ENCODE results near the gene ADAMTS17.

Gene ADAMTS17

DNA sequence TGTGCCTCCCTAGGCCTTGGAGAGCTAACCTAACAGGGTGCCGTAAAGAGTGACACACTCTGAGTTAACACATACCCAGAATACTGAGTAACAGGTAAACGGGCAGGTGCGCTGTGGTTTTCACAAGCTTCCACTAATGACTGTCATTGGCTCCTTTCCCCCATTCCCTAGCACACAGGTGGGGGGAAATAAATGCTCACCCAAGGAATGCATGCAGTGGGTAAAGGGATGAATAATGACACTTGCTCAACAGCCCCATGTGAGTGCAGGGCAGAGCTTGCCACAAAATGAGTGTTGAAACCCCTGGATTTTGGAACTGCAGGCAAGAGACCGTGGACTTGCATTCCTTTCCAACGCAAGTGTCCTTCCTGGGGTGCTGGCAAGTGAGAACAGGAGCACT is 57.6 kb downstream of the ADAMTS17 start:
- DNase-seq: no peak
- TF ChIP-seq POLR2A (IDR thresholded peaks at IDR 0.05; ENCODE audit: low read length) (no peak), GATA1 (IDR thresholded peaks at IDR 0.05; ENCODE audit: low read depth, low read length) (no peak)

DNA sequence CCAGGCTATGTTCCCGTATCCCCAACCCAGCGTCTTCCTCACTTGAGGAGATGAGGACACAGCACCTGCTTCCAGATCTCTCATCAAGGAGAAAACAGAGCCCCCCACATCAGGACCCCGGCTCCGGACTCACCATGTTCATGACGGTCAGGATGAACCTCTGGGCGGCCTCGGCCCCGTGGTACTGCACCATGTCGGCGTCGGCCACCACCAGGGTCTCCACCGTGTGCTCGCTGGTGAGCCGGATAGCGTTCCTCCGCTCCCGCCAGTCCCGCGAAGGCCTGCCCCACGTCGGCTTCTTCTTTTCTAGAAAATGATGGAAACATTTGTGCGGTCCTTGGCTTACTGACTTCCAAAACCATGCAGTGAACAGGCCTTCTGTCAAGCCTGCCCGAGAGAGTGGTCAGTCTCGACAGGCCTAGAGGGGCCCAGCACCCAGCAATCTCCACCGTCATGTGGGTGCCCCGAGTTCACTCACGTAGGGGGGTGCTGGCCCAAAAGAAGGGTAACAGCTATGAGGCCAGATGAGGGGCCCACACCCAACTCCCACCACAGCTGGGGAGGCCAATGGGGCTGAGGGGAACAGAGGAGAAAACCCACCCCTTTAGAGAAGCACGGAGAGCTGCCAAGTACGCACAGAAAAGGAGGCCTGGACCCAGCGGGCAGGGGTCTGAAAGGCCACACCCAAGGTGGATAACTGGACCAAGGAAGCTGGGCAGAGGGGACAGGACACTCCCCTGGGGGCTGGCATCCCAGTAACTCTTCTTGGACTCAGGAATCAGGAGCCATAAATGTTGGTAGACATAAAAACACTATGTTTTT is 60.5 kb downstream of the ADAMTS17 start:
- no peak for DNase-seq
- TF ChIP-seq POLR2A (IDR thresholded peaks at IDR 0.05; ENCODE audit: low read length): no peak
- no peak for TF ChIP-seq GATA1 (IDR thresholded peaks at IDR 0.05; ENCODE audit: low read depth, low read length)

DNA sequence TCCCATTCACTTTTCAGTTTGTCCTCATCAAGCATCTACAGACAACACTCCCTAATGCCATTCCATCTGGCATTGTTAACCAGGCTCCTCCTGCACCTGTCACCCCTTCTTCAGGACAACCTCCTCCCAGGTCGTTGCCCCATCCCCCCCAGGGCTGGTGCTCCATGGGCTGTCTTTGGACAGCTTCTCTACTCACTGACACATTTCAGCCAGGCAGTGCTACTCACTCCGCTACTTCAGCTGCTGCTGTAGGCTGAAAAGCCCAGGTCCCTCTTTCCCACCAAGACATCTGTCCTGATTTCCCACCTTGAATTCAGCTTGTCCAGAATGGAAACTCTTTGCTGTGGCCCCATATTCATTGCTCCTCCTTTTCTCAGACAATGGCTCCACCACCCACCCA is 61.9 kb downstream of the ADAMTS17 start:
- TF ChIP-seq GATA1 (IDR thresholded peaks at IDR 0.05; ENCODE audit: low read depth, low read length) (no peak), POLR2A (IDR thresholded peaks at IDR 0.05; ENCODE audit: low read length) (no peak)
- no peak for DNase-seq

DNA sequence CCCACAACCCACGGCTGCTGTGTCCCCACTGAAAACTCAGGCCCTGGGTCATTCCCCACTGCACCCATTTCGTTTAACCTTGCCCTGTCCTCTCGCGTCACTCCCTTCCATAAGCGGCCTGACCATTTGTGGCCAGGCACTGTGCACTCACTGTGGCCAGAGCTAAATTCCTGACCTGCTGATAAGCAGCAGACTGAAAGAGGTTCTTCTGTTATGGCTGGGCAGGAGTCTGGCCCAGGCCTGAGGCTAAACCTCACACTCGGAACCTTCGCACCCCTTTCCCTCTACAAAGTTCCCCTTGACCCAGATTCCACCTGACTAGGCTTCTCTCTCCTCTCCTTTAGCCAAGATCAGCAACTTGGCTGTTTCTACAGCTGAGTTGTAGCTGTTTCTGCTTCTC is 62.3 kb downstream of the ADAMTS17 start:
- DNase-seq: no peak
- TF ChIP-seq GATA1 (IDR thresholded peaks at IDR 0.05; ENCODE audit: low read depth, low read length) (no peak), POLR2A (IDR thresholded peaks at IDR 0.05; ENCODE audit: low read length) (no peak)

DNA sequence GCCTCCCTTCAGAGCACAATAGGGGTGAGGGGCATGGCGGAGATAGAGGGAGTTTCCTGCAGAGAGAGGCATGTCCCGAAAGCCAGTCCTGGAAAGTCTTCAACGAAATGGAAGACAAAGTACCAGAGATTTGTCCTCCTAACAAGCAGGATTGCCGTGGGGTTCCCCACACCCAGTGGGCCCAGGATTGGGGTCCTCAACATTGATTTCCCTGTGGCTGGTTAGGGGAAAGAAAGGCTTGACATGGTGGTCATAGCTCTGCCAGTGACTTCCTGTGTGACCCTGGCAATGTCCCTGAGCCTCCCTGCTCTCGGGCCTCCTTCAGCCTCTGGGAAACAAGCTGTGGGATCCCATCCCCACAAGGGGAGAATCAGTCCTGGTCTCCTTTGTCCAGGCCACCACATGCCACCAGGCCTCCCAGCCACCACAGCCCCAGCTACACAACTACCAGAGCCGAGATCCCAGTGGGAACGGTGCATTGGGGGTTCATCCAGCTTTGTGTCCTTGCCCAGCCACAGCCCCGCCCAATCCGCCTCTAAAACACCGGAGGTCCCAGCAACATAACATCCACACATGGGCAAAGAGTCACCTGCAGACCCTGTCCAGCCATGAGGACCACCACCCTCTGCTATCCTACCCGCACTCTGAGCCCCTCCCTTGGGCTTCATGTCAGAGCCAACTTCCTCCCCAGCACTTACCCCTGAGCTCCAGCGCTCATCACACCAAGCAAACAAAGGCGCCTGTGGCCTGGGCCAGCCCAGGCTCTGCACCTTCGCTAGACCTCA is 63.0 kb downstream of the ADAMTS17 start:
- no peak for TF ChIP-seq GATA1 (IDR thresholded peaks at IDR 0.05; ENCODE audit: low read depth, low read length)
- TF ChIP-seq POLR2A (IDR thresholded peaks at IDR 0.05; ENCODE audit: low read length): no peak
- DNase-seq: no peak

DNA sequence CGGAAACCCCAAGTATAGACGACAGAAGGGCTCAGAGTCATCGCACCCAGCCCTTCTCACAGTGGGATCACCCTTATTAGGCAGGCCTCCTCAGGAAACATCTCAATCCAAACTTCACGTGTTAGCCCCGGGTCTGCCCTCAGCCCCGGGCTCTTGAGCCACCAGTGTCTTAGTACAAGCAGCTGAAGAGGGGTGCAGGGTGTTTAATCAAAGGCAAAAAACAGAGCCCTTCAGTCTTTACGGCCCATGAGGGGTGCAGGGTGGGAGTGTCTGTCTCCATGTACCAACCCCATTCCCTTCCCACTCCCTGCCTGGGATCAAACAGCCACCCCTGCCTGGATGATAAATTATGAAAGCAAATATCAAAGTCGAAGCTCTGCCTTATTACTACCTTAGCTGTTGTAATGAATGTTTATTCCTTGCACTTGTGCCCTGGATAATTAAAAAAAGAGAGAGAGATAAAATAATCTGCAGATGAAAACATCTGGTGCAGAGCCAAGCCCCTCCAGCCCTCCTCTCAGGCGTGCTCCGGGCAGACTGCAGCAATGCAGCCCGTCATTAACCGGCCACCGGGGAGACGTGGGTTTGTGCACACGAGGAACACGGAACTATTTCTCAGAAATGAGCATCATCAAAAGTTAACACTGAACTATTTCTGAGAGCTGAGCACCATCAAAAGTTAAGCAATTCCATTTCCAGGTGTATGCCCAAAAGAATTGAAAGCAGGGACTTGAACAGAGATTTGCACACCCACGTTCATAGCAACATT is 64.5 kb downstream of the ADAMTS17 start:
- TF ChIP-seq POLR2A (IDR thresholded peaks at IDR 0.05; ENCODE audit: low read length) (no peak), GATA1 (IDR thresholded peaks at IDR 0.05; ENCODE audit: low read depth, low read length) (no peak)
- DNase-seq: no peak

DNA sequence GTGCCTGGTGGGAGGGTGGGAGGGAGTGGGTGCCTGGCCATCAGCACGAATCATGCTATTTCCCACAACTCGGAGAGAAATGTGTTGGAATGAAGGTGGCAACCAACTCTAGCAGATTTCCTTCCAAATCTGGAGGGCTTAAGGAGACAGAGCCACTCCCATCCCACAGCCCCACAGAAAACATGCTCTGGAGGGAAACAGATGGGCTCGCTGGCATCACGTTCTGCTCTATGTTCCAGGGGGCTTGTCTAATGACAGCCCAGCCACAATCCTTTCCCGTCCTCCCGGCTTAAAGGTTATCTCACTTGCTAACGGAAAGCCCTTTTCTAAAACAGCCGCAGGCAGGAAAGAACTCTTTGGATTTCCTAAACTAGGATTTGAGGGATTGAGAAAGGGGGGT is 65.3 kb downstream of the ADAMTS17 start:
- DNase-seq: no peak

DNA sequence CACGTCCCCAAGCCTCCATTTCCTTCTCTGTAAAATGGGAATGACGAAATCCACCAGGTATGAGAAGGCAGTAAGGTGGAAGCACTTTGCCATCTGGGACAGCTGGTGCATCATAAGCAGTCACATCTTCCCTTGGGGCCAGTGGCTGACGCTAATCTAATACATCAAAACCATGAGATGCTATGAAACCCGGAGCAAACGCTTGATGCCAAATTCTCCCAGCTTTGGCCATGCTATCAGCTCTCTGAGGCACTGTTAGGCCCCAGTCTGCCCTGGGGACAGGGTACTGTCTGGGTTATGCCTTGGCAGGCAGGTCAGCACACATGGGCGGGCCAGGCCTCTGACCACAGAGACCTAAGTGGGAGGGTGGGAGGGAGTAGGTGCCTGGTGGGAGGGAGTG is 66.1 kb downstream of the ADAMTS17 start:
- no peak for TF ChIP-seq GATA1 (IDR thresholded peaks at IDR 0.05; ENCODE audit: low read depth, low read length)
- TF ChIP-seq POLR2A (IDR thresholded peaks at IDR 0.05; ENCODE audit: low read length): no peak
- DNase-seq: no peak

More for the DNA sequence above, 65.3 kb downstream of the ADAMTS17 start:
- TF ChIP-seq GATA1 (IDR thresholded peaks at IDR 0.05; ENCODE audit: low read depth, low read length) (no peak), POLR2A (IDR thresholded peaks at IDR 0.05; ENCODE audit: low read length) (no peak)

DNA sequence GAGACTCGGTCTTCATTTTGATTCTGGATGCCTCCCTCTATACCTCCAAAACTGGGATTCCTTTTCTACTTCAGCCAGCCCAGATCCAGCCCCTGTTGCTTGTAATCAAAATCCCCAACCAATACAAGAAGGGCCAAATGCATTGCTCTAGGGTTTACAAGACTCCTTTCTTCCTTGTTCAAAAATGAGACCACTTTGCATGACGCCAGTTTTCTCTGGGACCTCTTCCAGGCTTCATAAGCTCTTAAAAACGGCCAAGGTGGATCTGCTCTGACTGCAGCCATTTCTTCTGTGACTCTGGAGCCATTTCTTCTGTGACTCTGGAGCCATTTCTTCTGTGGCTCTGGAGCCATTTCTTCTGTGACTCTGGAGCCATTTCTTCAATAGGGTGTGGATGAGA is 71.9 kb downstream of the ADAMTS17 start:
- no peak for DNase-seq
- TF ChIP-seq GATA1 (IDR thresholded peaks at IDR 0.05; ENCODE audit: low read depth, low read length): no peak

DNA sequence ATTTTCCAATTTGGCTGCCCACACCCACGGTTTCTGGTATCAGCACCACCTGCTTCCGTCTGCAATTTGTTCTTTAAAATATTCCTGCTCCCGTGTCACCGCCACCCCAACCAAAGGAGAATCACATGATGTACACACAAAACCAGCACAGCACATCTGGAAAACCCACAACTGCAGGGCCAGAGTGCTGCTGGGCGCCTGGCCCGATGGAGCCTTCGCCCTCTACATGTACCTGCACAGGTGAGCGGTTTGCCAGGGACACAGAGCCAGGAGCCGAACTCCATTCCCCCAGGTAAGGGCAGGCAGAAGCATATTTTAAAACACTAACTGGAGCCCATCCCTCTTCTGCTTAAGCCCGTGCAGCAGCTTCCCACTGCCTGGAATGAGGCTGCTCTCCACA is 75.6 kb downstream of the ADAMTS17 start:
- TF ChIP-seq GATA1 (IDR thresholded peaks at IDR 0.05; ENCODE audit: low read depth, low read length) (no peak), POLR2A (IDR thresholded peaks at IDR 0.05; ENCODE audit: low read length) (no peak)
- DNase-seq: no peak

DNA sequence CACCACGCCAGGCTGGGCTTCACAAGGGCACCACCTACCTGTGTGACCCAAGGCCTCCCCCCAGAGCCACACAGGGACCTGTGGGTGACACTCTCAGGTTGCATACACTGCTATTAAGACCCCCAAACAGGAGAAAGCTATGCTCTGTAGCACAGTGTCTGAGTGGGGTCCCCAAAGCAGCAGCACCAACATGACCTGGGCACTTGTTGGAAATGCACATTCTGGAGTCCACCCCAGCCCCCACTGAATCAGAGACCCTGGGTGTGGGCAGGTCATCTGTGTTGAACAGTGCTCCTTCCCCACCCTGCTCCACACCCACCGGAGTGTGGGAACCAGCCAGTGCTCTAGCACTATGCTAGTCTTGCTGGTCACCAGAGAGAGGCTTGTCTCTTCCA is 76.1 kb downstream of the ADAMTS17 start:
- TF ChIP-seq POLR2A (IDR thresholded peaks at IDR 0.05; ENCODE audit: low read length) (no peak), GATA1 (IDR thresholded peaks at IDR 0.05; ENCODE audit: low read depth, low read length) (no peak)
- DNase-seq: no peak

DNA sequence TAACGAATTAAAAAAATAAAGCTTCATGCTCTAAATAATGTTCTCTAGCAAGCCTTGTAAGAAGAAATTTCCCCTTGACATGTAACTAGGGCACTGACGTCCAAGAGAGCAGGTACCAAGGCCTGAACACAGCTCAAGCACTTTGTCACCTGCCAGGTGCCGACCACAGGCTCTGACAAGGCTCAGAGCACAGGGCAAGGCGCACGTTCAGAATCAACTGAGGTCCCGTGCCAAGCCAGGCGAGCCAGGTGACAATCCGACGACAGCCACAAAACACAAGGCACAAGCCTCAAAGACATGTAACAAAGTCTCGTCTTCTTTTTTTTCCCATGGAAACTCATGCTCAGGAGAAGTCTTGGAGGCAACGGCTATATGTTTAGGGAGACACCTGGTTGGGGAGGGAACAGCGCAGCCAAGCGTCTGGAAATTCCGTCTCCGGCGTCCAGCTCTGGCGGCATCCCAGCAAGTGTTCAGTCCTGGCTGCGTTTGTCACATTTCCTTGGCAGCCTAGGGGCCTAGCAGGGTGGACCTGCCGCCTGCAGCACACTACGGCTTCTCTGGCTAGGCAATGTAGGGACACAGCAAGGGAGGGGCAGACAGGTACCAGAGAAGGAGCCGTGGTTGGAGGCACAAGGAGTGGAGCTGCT is 76.7 kb downstream of the ADAMTS17 start:
- TF ChIP-seq GATA1 (IDR thresholded peaks at IDR 0.05; ENCODE audit: low read depth, low read length) (no peak), POLR2A (IDR thresholded peaks at IDR 0.05; ENCODE audit: low read length) (no peak)
- no peak for DNase-seq

DNA sequence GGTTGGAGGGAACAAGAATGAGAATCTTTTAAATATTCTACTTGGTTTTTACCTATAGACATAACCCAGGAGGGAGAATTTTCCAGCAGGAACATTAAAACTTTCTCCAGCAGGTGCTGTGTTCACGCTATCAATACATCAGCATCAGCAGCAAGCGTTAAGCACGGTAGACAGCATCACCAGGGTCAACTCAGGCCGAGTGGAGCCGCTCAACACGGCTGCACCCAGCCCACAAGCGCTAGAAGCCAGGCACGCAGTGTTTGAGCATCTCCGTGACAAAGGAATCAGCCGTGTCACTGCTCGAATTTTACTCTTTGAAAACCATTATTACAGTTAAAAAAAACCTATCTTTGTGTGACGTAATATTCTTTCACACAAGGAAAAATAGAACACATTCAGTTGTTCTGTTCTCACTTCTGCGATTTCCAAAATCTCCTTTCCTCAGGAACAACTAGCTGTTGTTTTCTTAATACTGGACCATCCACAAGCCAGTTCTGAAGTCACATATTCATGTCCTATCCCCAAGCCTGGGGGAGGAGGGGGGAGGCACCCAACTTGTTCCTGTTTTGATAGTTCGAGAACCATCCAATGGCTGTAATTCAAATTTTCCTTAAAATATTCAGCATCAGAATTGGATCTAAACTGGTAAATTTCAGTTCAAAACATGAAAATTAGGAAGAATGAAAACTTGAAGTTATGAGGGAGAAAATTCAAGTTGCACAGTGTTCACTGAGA is 77.9 kb downstream of the ADAMTS17 start:
- DNase-seq: no peak

More for the DNA sequence above, 77.9 kb downstream of the ADAMTS17 start:
- no peak for TF ChIP-seq POLR2A (IDR thresholded peaks at IDR 0.05; ENCODE audit: low read length)
- no peak for TF ChIP-seq GATA1 (IDR thresholded peaks at IDR 0.05; ENCODE audit: low read depth, low read length)
